Psoas muscle (tissue), 8 donors: ENCODE results near the gene R3HDM2. TPM values are rescaled to one million over a fixed set of nuclear protein-coding genes. Genes with fewer than 3 reads are reported as not detected.

Experiments
- ATAC-seq, 4 donors: fragments of 200-7000 bp; cut with Tn5 transposase; one replicate each; pipeline ENCODE4 v1.9.1; 2020; ENCODE audit warnings: moderate library complexity in 3 of 4, mild to moderate bottlenecking in 2 of 4
- DNase-seq, 2 donors: peaks; one replicate each; pipeline ENCODE4 v3.0.0-alpha.2; 2020
- H3K27ac ChIP-seq: fragments of 200-600 bp; one replicate; pipeline ENCODE4 v1.8.0; 2022
- H3K27me3 ChIP-seq, 3 donors: fragments of 200-600 bp in 1 of 3; one replicate each; pipeline versions ENCODE4 v1.6.1 to v1.8.0; 2013 to 2022; ENCODE audit warnings: low read length in 2 of 3, mild to moderate bottlenecking in 2 of 3, moderate library complexity in 1 of 3; ENCODE audit not compliant: insufficient read depth in 3 of 3
- H3K36me3 ChIP-seq, 2 donors: fragments of 200-600 bp in 1 of 2; one replicate each; pipeline versions ENCODE4 v1.6.1 to v1.8.0; 2013 to 2022; ENCODE audit warnings: low read depth in 1 of 2, mild to moderate bottlenecking in 1 of 2, moderate library complexity in 1 of 2; ENCODE audit not compliant: insufficient read depth in 1 of 2
- H3K4me1 ChIP-seq: fragments of 200-600 bp; one replicate; pipeline ENCODE4 v1.8.0; 2022
- H3K4me3 ChIP-seq: fragments of 200-600 bp; one replicate; pipeline ENCODE4 v1.8.0; 2022; ENCODE audit warnings: mild to moderate bottlenecking
- H3K9me3 ChIP-seq: fragments of 200-600 bp; one replicate; pipeline ENCODE4 v1.8.0; 2022
- CTCF ChIP-seq: fragments of 200-600 bp; IDR thresholded peaks from one replicate; pipeline ENCODE4 v1.8.0; 2022; ENCODE audit warnings: antibody characterized with exemption
- WGBS, 3 donors: extraction: QIAGEN DNeasy Blood & Tissue Kit; methylation state at CpG; one replicate each; pipeline versions ENCODE4 v1.1.6 to v1.1.7; 2013; 5-methylcytosine and 5-hydroxymethylcytosine counted together
- intact Hi-C, 2 donors: fragments of 100-400 bp; cut with DNase I; formaldehyde crosslinking; loops; one replicate each; pipeline versions ENCODE4 v1.11.0 to v1.14.2; 2022
- polyA plus RNA-seq, 3 donors: library from polyadenylated mRNA; stranded (reverse); fragments of 200-250 nt; gene quantifications; one replicate each; pipeline ENCODE4 v1.2.3, GENCODE V29; 2013
- total RNA-seq, 4 donors: library from RNA; stranded (reverse); fragmentation: NEBNext Ultra II Directional in 2 of 4; extraction: Animal tissue kit (Norgen Biotek cat#: 25700) in 2 of 4; gene quantifications; one replicate each; pipeline versions ENCODE4 v1.2.1 to v1.2.4, GENCODE V29; 2021 to 2023
- donor health status: healthy with polysubstance abuse.
- donor health status: DM: no; HTN: no; CAD: no; lungs with moderate emphysema.
- donor health status: Bipolar disorder and iron deficiency.
- donor health status: healthy.
- donor health status: DM: yes; HTN: yes; CAD: no.
- donor health status: DM: no; HTN: no; CAD: no.
- donor health status: DM: no; HTN: no; CAD: no.
- donor health status: DM: yes; HTN: yes; CAD: no.

The R3HDM2 gene
- total and polyA plus RNA-seq, 7 donors = 12.1 to 64.9 (median 41.4) TPM

DNA sequence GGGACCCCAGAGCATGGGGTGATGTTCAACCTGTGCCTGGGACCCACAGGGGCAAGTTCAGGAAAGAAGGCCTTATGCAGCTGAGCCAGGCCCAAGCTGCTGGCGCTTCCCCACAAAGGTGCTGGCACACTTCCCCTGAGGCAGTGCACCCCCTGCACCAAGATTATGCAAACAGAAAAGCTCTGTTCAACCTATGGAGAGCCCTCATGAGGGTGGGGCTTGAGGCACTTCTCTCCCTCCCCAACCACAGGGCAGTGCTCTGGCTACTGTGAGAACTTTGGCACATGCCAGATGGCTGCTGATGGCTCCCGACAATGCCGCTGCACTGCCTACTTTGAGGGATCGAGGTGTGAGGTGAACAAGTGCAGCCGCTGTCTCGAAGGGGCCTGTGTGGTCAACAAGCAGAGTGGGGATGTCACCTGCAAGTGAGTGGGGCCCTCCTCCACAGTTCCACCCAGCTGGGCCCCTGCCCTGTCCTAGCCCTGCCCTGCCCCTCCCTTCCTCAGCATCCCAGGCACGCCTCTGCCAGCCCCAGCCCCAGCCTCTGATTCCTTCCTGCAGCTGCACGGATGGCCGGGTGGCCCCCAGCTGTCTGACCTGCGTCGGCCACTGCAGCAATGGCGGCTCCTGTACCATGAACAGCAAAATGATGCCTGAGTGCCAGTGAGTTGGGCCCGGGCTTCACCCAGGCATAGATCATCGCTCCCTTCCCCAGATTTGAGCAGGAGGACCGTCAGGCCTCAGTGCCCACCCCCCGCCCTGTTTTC, 219.7 kb downstream of the R3HDM2 start:
- WGBS, 3 donors = 75 to 83% (median 78%) methylated on average over 16 of the region's 16 CpGs
- Histone ChIP-seq H3K27me3 (peaks cover 0 to 14% (median 6%) of the 10 kb centered on the region in 3 donors), H3K9me3 (no peaks in the 10 kb centered on the region), H3K4me3 (no peak overlapping the region), H3K4me1 (peaks cover 8% of the 10 kb centered on the region), H3K27ac (no peak overlapping the region), H3K36me3 (no peaks in the 10 kb centered on the region)
- no peak for ATAC-seq
- intact Hi-C loops = loop anchor here in 1 of 2 donors (10.0 kb wide), 1 partner anchor 254 kb away; no protein-coding TSS in a partner anchor
- no peak for DNase-seq
- TF ChIP-seq CTCF = no peak

DNA sequence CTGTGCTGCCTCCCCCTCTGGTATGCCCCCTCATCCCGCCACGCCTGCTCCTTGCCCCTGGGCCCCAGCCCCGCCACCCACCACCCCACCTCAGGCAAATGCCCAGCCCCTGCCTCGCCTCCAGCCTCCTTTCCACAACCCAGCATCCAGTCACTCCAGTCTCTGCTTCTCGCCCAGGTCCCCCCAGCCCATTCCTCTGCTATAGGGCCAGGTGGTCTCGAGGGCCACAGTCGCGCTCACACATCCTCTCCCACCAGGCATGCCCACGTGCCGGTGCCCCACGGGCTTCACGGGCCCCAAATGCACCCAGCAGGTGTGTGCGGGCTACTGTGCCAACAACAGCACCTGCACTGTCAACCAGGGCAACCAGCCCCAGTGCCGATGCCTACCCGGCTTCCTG, 220.4 kb downstream of the R3HDM2 start:
- intact Hi-C loops = loop anchor here in 1 of 2 donors (10.0 kb wide), 1 partner anchor 254 kb away; no protein-coding TSS in a partner anchor
- H3K27me3 ChIP-seq = peaks cover 0 to 9% (median 0%) of the 10 kb centered on the region in 3 donors
- H3K4me1 ChIP-seq = peaks cover 8% of the 10 kb centered on the region
- H3K27ac ChIP-seq = no peak overlapping the region
- 82 to 95% (median 88%) methylated on average over 13 to 15 of the region's 15 CpGs for WGBS, 3 donors
- no peaks in the 10 kb centered on the region for H3K36me3 ChIP-seq
- ATAC-seq = no peak
- H3K4me3 ChIP-seq = no peak overlapping the region
- no peak for DNase-seq
- TF ChIP-seq CTCF = no peak
- no peaks in the 10 kb centered on the region for H3K9me3 ChIP-seq

DNA sequence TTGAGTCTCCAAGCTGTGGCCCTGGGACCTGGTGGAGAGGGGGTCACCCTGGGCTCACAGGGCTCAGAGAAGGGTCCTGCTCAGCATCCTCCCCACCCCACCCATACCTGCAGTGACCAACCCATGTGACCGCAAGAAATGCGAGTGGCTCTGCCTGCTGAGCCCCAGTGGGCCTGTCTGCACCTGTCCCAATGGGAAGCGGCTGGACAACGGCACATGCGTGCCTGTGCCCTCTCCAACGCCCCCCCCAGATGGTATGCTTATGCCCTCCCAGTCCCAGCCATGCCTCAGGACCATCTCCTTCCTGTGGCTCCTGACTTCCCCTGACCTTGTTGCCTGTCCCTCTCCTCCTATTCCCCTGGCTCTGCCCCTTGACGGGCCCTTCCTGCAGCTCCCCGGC, 220.9 kb downstream of the R3HDM2 start:
- H3K27ac ChIP-seq = no peak overlapping the region
- DNase-seq = no peak
- peaks cover 8% of the 10 kb centered on the region for H3K4me1 ChIP-seq
- WGBS, 3 donors = 80 to 83% (median 81%) methylated on average over 5 to 8 of the region's 8 CpGs
- H3K4me3 ChIP-seq = no peak overlapping the region
- intact Hi-C loops = loop anchor here in 1 of 2 donors (10.0 kb wide), 1 partner anchor 255 kb away; no protein-coding TSS in a partner anchor
- no peaks in the 10 kb centered on the region for H3K36me3 ChIP-seq
- no peak for ATAC-seq
- H3K27me3 ChIP-seq = peaks cover 0 to 3% (median 0%) of the 10 kb centered on the region in 3 donors
- no peaks in the 10 kb centered on the region for H3K9me3 ChIP-seq
- TF ChIP-seq CTCF = no peak

DNA sequence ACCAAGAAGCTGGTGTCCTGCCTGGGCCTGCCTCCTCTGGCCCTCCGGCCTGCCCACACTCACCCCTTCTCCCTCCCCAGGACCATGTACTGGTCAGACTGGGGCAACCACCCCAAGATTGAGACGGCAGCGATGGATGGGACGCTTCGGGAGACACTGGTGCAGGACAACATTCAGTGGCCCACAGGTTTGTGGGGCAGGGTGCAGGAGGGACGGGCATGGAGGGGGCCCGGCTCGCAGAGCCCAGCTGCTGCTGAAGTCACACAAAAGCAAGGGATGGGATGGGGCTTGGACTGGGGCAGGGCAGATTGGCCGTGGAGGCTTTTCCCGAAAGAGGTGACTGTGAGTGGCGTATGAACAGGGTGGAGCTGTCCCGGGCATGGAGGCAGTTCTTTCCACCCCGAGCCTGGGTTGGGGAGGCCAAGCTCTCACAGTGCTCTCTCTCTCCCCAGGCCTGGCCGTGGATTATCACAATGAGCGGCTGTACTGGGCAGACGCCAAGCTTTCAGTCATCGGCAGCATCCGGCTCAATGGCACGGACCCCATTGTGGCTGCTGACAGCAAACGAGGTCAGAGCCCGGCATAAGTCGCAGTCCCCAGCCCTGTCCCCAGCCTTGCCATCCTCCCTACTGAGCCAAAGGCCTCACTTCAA, 222.1 kb downstream of the R3HDM2 start:
- intact Hi-C loops = no loop called here
- H3K36me3 ChIP-seq = peaks cover 0 to 2% of the 10 kb centered on the region in 2 donors
- WGBS, 3 donors = 49 to 53% (median 50%) methylated on average over 21 to 22 of the region's 22 CpGs
- DNase-seq = peak in 1 of 2 donors; percentile 71
- TF ChIP-seq CTCF = no peak
- no peak for ATAC-seq
- H3K9me3 ChIP-seq = no peaks in the 10 kb centered on the region
- no peak overlapping the region for H3K4me3 ChIP-seq
- no peak overlapping the region for H3K27ac ChIP-seq
- no peaks in the 10 kb centered on the region for H3K27me3 ChIP-seq
- H3K4me1 ChIP-seq = peaks cover 5% of the 10 kb centered on the region
